H1 (cell line): ENCODE measurements around the gene ZNF473. TPM values are rescaled to one million over a fixed set of nuclear protein-coding genes. Genes with fewer than 3 reads are reported as not detected.

ENCODE experiments used
- BCL11A ChIP-seq, 2 experiments: IDR thresholded peaks; one replicate each; pipeline ENCODE4 v1.6.1; 2011; ENCODE audit warnings: low read depth in 2 of 2, low read length in 2 of 2, mild to moderate bottlenecking in 2 of 2
- polyA plus RNA-seq, 7 experiments: library from polyadenylated mRNA; depleted of rRNA in 3 of 7; stranded (reverse) in 5 of 7; unstranded in 2 of 7; fragments of >200 nt in 5 of 7; fragments of 200-250 nt in 2 of 7; gene quantifications; 1 replicate in 5 of 7; 2 replicates in 1 of 7; 4 replicates in 1 of 7; pipeline versions ENCODE4 v1.2.1 to v1.2.3, GENCODE V29; 2011 to 2013; ENCODE audit warnings: missing spikeins in 2 of 7, mixed read lengths in 2 of 7
- total RNA-seq: library from RNA; stranded (reverse); fragmentation: NEBNext Ultra II Directional; extraction: Animal tissue kit (Norgen Biotek cat#: 25700); gene quantifications from 2 replicates; pipeline ENCODE4 v1.2.1, GENCODE V29; 2021
- TF ChIP-seq, protein P1 (sequence below), 3 experiments: IDR thresholded peaks; 1 replicate in 2 of 3; 2 replicates in 1 of 3; pipeline versions ENCODE4 v1.5.1 to v1.6.1; 2011; ENCODE audit warnings: low read length in 3 of 3, mild to moderate bottlenecking in 3 of 3, inconsistent platforms in 2 of 3, low read depth in 1 of 3, moderate library complexity in 1 of 3; ENCODE audit not compliant: insufficient read depth in 1 of 3; ENCODE audit errors: control extremely low read depth in 1 of 3

Gene ZNF473
- total and polyA plus RNA-seq, 2 of the 8 experiments (the other 6 are each of a cell fraction or from before 2014, with no cell fraction given) = 5.2 to 11.7 TPM

DNA sequence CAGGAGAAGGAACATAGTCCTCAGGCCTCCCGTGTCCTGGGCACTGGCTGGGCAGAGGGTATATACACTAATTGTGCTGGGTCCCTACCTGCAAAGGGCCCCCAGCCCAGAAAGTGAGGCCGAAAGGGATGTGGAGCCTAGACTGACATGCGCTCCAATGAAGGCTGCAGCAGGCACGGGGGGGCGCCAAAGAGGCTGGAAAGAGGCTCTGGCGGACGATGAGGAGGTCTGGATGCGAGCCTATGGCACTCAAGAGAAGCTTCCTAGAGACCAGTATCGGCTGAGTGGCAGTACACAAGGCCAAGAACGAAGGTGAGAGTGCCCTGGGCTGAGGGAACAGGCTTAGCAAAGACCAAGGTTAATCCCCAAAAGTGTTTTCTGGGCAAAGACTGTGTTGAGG, 17.3 kb upstream of the ZNF473 start (continued):
- TF ChIP-seq, protein P1, sequence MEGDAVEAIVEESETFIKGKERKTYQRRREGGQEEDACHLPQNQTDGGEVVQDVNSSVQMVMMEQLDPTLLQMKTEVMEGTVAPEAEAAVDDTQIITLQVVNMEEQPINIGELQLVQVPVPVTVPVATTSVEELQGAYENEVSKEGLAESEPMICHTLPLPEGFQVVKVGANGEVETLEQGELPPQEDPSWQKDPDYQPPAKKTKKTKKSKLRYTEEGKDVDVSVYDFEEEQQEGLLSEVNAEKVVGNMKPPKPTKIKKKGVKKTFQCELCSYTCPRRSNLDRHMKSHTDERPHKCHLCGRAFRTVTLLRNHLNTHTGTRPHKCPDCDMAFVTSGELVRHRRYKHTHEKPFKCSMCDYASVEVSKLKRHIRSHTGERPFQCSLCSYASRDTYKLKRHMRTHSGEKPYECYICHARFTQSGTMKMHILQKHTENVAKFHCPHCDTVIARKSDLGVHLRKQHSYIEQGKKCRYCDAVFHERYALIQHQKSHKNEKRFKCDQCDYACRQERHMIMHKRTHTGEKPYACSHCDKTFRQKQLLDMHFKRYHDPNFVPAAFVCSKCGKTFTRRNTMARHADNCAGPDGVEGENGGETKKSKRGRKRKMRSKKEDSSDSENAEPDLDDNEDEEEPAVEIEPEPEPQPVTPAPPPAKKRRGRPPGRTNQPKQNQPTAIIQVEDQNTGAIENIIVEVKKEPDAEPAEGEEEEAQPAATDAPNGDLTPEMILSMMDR (IDR thresholded peaks at IDR 0.05; ENCODE audit: control extremely low read depth in 1 of 3, insufficient read depth in 1 of 3, low read depth in 1 of 3, low read length in 3 of 3) = peak; percentile 69 to 81 (median 78)
- TF ChIP-seq BCL11A (IDR thresholded peaks at IDR 0.05; ENCODE audit: low read depth in 2 of 2, low read length in 2 of 2) = no peak
- TF ChIP-seq, all 59 proteins: peak for 2
